Vagina (tissue), 2 donors: ENCODE results near the gene CALML5. TPM values are rescaled to one million over a fixed set of nuclear protein-coding genes. Genes with fewer than 3 reads are reported as not detected.

ENCODE experiments used
- DNase-seq, 2 donors: peaks; one replicate each; pipeline ENCODE4 v3.0.0-alpha.2; 2017; ENCODE audit errors: extremely low spot score in 2 of 2
- H3K27ac ChIP-seq: fragments of 200-600 bp; sonication (generic); one replicate; pipeline ENCODE4 v1.5.1; 2019
- H3K27me3 ChIP-seq: fragments of 200-600 bp; sonication (generic); one replicate; pipeline ENCODE4 v1.5.1; 2019
- H3K36me3 ChIP-seq, 2 donors: fragments of 200-600 bp; sonication (generic); one replicate each; pipeline ENCODE4 v1.5.1; 2017 to 2019
- H3K4me1 ChIP-seq: fragments of 200-600 bp; sonication (generic); one replicate; pipeline ENCODE4 v1.5.1; 2019
- H3K4me3 ChIP-seq, 2 donors: fragments of 200-600 bp; sonication (generic); 1 replicate in 1 of 2; 2 replicates in 1 of 2; pipeline ENCODE4 v1.5.1; 2016 to 2019
- H3K9me3 ChIP-seq: fragments of 200-600 bp; sonication (generic); one replicate; pipeline ENCODE4 v1.5.1; 2019
- CTCF ChIP-seq, 3 experiments: fragments of 450-650 bp in 2 of 3; fragments of 200-600 bp in 1 of 3; sonication (generic) in 1 of 3; IDR thresholded peaks; one replicate each; pipeline ENCODE4 v1.5.1; 2017 to 2019; ENCODE audit warnings: antibody characterized with exemption in 3 of 3, mild to moderate bottlenecking in 2 of 3, moderate library complexity in 2 of 3
- POLR2A ChIP-seq, 2 donors: fragments of 450-650 bp; IDR thresholded peaks; one replicate each; pipeline ENCODE4 v1.6.1; 2017; ENCODE audit warnings: antibody characterized with exemption in 2 of 2, mild to moderate bottlenecking in 2 of 2, moderate library complexity in 2 of 2
- POLR2AphosphoS5 ChIP-seq, 2 donors: sonication (generic); formaldehyde crosslinking; IDR thresholded peaks; one replicate each; pipeline ENCODE4 v1.9.0; 2017; ENCODE audit warnings: antibody characterized with exemption in 2 of 2, mild to moderate bottlenecking in 2 of 2, low read depth in 1 of 2; ENCODE audit not compliant: insufficient read depth in 1 of 2
- intact Hi-C: fragments of 100-400 bp; cut with DNase I; formaldehyde crosslinking; loops from one replicate; pipeline ENCODE4 v1.15.1; 2023
- total RNA-seq: library from RNA; depleted of rRNA; stranded (reverse); fragments of >200 nt; gene quantifications from one replicate; pipeline ENCODE4 v1.2.3, GENCODE V29; 2016

CALML5 gene
- total RNA-seq, 1 donor from 2014 or later = 102 TPM

- no peak for DNase-seq
- Histone ChIP-seq H3K4me3 (no peak overlapping the region), H3K4me1 (peaks cover 30% of the 10 kb centered on the region), H3K27me3 (no peaks in the 10 kb centered on the region), H3K9me3 (peaks cover 4% of the 10 kb centered on the region), H3K27ac (no peak overlapping the region), H3K36me3 (no peaks in the 10 kb centered on the region)
- intact Hi-C loops = loop anchor here (10.0 kb wide), 2 partner anchors 87 to 93 kb away; no protein-coding TSS in a partner anchor
- TF ChIP-seq CTCF (IDR thresholded peaks at IDR 0.05) = no peak
Measured at GRCh38 chr10:5537684-5538083, 38.3 kb upstream of the CALML5 start.

- Histone ChIP-seq H3K4me1 (peaks cover 30% of the 10 kb centered on the region), H3K9me3 (no peaks in the 10 kb centered on the region), H3K27me3 (no peaks in the 10 kb centered on the region), H3K4me3 (no peak overlapping the region), H3K27ac (no peak overlapping the region), H3K36me3 (no peaks in the 10 kb centered on the region)
- intact Hi-C loops = loop anchor here (10.0 kb wide), 2 partner anchors 88 to 92 kb away; no protein-coding TSS in a partner anchor
- no peak for TF ChIP-seq POLR2A (IDR thresholded peaks at IDR 0.05)
- DNase-seq = no peak
Measured at GRCh38 chr10:5536486-5537081, 37.2 kb upstream of the CALML5 start.

- H3K27ac ChIP-seq = peak overlapping the region; percentile 74
Measured at GRCh38 chr10:5534880-5535856, 35.8 kb upstream of the CALML5 start.

GRCh38 chr10:5534051-5534821 is 34.9 kb upstream of the CALML5 start:
- Histone ChIP-seq H3K4me1 (peaks cover 29% of the 10 kb centered on the region), H3K9me3 (no peaks in the 10 kb centered on the region), H3K4me3 (no peak overlapping the region), H3K27me3 (no peaks in the 10 kb centered on the region), H3K36me3 (no peaks in the 10 kb centered on the region), H3K27ac (peak overlapping the region; percentile 74)
- no peak for TF ChIP-seq CTCF (IDR thresholded peaks at IDR 0.05)
- no peak for TF ChIP-seq POLR2AphosphoS5 (IDR thresholded peaks at IDR 0.05; ENCODE audit: insufficient read depth in 1 of 2, low read depth in 1 of 2)
- no peak for TF ChIP-seq POLR2A (IDR thresholded peaks at IDR 0.05)
- intact Hi-C loops = loop anchor here (10.0 kb wide), 2 partner anchors 89 to 91 kb away; no protein-coding TSS in a partner anchor
- no peak for DNase-seq

More at GRCh38 chr10:5534880-5535856, 35.8 kb upstream of the CALML5 start:
- Histone ChIP-seq H3K4me3 (no peak overlapping the region), H3K36me3 (no peaks in the 10 kb centered on the region), H3K9me3 (no peaks in the 10 kb centered on the region), H3K27me3 (no peaks in the 10 kb centered on the region), H3K4me1 (peaks cover 30% of the 10 kb centered on the region)
- no peak for DNase-seq
- intact Hi-C loops = loop anchor here (10.0 kb wide), 2 partner anchors 90 kb away; no protein-coding TSS in a partner anchor
- TF ChIP-seq POLR2AphosphoS5 (IDR thresholded peaks at IDR 0.05; ENCODE audit: insufficient read depth in 1 of 2, low read depth in 1 of 2) (peak in 1 of 2 donors; percentile 58), CTCF (IDR thresholded peaks at IDR 0.05) (no peak)

- intact Hi-C loops = loop anchor here (10.0 kb wide), 2 partner anchors 88 to 92 kb away; no protein-coding TSS in a partner anchor
Measured at GRCh38 chr10:5533098-5533731, 33.8 kb upstream of the CALML5 start.

More at GRCh38 chr10:5533098-5533731, 33.8 kb upstream of the CALML5 start:
- no peaks in the 10 kb centered on the region for H3K27me3 ChIP-seq
- DNase-seq = no peak
- no peak overlapping the region for H3K4me3 ChIP-seq
- no peaks in the 10 kb centered on the region for H3K36me3 ChIP-seq
- no peak overlapping the region for H3K27ac ChIP-seq
- no peaks in the 10 kb centered on the region for H3K9me3 ChIP-seq
- H3K4me1 ChIP-seq = peaks cover 21% of the 10 kb centered on the region
- TF ChIP-seq POLR2AphosphoS5 (IDR thresholded peaks at IDR 0.05; ENCODE audit: insufficient read depth in 1 of 2, low read depth in 1 of 2) = no peak
- TF ChIP-seq CTCF (IDR thresholded peaks at IDR 0.05) = no peak
- TF ChIP-seq POLR2A (IDR thresholded peaks at IDR 0.05) = no peak
